ENCODE results near the gene LIME1. TPM values are rescaled to one million over a fixed set of nuclear protein-coding genes. Genes with fewer than 3 reads are reported as not detected.

The LIME1 gene
- total RNA-seq, 1 donor from 2014 or later = 12.5 TPM

DNA sequence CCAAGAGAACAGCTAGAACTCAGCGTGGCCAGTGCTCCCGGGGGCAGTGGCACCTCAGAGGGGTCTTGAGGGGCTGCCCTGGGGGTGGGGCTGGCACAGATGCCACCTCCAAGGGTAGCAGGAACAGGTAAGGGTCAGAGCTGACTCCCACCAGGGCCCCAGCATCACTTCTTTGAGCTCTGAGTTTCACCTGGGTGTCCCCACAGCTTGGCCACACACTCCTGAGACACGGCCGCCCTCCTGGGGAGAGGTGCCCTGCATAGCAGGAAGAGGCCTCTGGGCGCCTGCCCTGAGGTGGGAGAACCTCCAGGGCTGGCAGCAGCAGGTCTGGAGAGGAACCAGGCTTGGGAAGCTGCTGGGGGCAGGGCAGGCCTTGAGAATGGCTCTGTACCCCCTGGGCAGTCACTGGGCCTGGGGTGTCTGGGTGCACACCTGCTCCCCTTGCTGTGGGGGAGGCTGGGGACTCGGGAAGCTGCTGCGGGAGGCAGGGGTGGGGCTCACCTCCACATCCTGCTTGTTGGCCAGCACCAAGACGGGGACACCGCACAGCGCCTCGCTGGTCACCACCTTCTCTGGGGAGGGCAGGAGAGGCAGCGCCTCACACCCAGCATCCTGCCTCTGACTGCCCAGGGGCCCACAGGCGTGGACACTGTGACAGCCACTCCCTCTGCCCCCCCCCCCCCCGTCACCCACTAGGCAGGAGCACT is 35.0 kb upstream of the LIME1 start:
- H3K27ac Mint-ChIP-seq (ENCODE audit: unreplicated experiment) = peak overlapping the region; percentile 44
- H3K36me3 Mint-ChIP-seq (ENCODE audit: unreplicated experiment) = peaks cover 5% of the 10 kb centered on the region
- DNase-seq (ENCODE audit: extremely low spot score, unreplicated experiment) = no peak
- no peak overlapping the region for H3K4me3 Mint-ChIP-seq (ENCODE audit: unreplicated experiment)
- H3K4me1 Mint-ChIP-seq (ENCODE audit: unreplicated experiment) = peaks cover 31% of the 10 kb centered on the region
- no peaks in the 10 kb centered on the region for H3K9me3 Mint-ChIP-seq (ENCODE audit: unreplicated experiment)
- H3K27me3 Mint-ChIP-seq (ENCODE audit: unreplicated experiment) = no peaks in the 10 kb centered on the region
- TF ChIP-seq, protein P1, sequence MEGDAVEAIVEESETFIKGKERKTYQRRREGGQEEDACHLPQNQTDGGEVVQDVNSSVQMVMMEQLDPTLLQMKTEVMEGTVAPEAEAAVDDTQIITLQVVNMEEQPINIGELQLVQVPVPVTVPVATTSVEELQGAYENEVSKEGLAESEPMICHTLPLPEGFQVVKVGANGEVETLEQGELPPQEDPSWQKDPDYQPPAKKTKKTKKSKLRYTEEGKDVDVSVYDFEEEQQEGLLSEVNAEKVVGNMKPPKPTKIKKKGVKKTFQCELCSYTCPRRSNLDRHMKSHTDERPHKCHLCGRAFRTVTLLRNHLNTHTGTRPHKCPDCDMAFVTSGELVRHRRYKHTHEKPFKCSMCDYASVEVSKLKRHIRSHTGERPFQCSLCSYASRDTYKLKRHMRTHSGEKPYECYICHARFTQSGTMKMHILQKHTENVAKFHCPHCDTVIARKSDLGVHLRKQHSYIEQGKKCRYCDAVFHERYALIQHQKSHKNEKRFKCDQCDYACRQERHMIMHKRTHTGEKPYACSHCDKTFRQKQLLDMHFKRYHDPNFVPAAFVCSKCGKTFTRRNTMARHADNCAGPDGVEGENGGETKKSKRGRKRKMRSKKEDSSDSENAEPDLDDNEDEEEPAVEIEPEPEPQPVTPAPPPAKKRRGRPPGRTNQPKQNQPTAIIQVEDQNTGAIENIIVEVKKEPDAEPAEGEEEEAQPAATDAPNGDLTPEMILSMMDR (IDR thresholded peaks at IDR 0.05) = no peak

DNA sequence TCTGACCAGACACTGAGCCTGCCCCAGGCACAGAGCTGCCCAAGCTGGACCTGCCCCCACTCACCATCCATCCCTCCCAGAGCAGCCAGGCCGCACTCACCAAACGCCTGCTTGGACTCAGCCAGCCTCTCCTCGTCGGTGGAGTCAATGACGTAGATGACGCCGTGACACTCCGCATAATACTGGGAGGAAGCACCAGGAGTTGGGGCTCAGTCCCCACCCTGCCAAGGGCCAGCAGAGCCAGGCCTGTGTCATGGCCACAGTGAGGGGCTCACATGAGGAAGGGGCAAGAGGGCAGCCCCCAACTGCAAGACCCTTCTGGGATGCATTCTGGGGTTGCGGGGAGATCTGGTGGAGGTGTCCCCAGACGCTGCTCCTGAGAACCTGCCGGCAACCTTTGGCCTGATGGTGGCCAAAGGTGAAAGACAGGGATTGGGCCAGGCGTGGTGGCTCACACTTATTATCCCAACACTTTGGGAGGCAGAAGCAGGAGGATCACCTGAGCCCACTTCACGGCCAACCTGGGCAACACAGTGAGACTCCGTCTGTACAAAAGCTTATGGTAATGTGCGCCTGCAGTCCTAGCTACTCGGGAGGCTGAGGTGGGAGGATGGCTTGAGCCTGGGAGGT is 34.3 kb upstream of the LIME1 start:
- H3K4me1 Mint-ChIP-seq (ENCODE audit: unreplicated experiment) = peaks cover 35% of the 10 kb centered on the region
- TF ChIP-seq, protein P1 (IDR thresholded peaks at IDR 0.05) = no peak
- H3K27me3 Mint-ChIP-seq (ENCODE audit: unreplicated experiment) = no peaks in the 10 kb centered on the region
- no peak overlapping the region for H3K4me3 Mint-ChIP-seq (ENCODE audit: unreplicated experiment)
- H3K36me3 Mint-ChIP-seq (ENCODE audit: unreplicated experiment) = peaks cover 6% of the 10 kb centered on the region
- no peaks in the 10 kb centered on the region for H3K9me3 Mint-ChIP-seq (ENCODE audit: unreplicated experiment)
- no peak overlapping the region for H3K27ac Mint-ChIP-seq (ENCODE audit: unreplicated experiment)
- DNase-seq (ENCODE audit: extremely low spot score, unreplicated experiment) = no peak

DNA sequence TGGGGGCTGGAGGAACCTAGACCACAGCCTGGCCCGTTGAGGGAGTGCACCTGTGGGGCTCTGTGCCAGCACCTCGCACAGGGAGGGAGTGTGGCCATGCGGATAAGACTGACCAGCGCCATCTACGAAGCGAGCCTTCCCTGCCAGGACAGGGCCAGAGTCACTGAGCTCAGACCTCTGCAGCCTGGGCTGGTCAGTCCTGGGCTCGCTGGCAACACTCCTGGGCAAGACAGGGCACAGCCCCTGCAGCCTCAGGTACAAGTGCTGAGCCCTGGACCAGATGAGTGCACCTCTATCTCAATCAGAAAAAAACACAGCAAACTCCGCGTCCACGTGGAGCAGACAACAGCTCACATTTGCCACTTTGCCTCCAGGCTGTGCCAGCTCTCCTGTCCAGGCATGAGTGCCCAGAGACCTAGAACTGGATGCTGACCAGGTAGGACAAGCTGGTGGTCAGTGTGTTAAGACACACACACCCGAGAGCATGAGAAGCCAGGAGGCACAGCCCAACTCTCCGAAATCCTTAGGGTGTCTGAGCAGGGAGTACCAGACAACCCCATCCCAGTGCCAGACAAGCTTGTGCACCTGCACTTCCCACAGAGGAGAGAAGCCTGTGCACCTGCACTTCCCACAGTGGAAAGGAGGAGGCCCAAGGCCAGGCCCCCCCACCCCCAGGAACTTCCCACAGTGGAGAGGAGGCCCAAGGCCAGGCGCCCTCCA is 33.6 kb upstream of the LIME1 start:
- Mint-ChIP-seq H3K4me1 (ENCODE audit: unreplicated experiment) (peaks cover 30% of the 10 kb centered on the region), H3K27ac (ENCODE audit: unreplicated experiment) (no peak overlapping the region), H3K4me3 (ENCODE audit: unreplicated experiment) (no peak overlapping the region), H3K27me3 (ENCODE audit: unreplicated experiment) (no peaks in the 10 kb centered on the region), H3K36me3 (ENCODE audit: unreplicated experiment) (peaks cover 6% of the 10 kb centered on the region), H3K9me3 (ENCODE audit: unreplicated experiment) (no peaks in the 10 kb centered on the region)
- TF ChIP-seq, protein P1 (IDR thresholded peaks at IDR 0.05) = no peak
- no peak for DNase-seq (ENCODE audit: extremely low spot score, unreplicated experiment)

DNA sequence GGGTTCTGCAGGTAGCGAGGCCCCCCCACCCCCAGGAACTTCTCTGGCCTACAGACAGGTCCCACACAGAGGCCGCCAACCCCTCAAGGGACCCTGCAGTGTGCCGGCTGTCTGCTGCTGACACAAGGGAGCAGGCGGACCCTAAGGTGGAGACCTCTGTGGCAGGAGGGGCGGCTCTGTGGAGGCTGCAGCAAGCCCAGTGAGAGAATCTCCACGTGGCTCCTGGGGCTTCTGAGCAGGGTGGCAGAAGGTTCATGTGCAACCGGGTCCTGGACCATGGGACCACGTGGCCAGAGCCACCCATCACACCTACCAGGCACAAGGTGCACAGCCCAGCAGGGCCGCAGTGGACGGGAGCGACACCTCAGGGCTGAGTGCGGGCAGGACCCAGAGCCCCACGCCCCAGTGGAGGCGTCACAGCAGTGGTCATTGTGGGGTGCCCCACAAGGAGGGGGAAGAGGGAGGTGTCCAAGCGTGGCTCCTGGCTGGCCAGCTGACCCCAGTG is 32.9 kb upstream of the LIME1 start:
- TF ChIP-seq, protein P1 (IDR thresholded peaks at IDR 0.05) = no peak
- Mint-ChIP-seq H3K27ac (ENCODE audit: unreplicated experiment) (no peak overlapping the region), H3K27me3 (ENCODE audit: unreplicated experiment) (no peaks in the 10 kb centered on the region), H3K4me3 (ENCODE audit: unreplicated experiment) (no peak overlapping the region), H3K36me3 (ENCODE audit: unreplicated experiment) (peaks cover 7% of the 10 kb centered on the region), H3K9me3 (ENCODE audit: unreplicated experiment) (no peaks in the 10 kb centered on the region), H3K4me1 (ENCODE audit: unreplicated experiment) (peaks cover 28% of the 10 kb centered on the region)
- DNase-seq (ENCODE audit: extremely low spot score, unreplicated experiment) = no peak
